Kidney capillary endothelial cell (primary cell): ENCODE data around the gene AMT.

Experiments
- DNase-seq: peaks from one replicate; pipeline ENCODE4 v3.0.0-alpha.2; 2018; ENCODE audit warnings: low spot score

The AMT gene, protein sequence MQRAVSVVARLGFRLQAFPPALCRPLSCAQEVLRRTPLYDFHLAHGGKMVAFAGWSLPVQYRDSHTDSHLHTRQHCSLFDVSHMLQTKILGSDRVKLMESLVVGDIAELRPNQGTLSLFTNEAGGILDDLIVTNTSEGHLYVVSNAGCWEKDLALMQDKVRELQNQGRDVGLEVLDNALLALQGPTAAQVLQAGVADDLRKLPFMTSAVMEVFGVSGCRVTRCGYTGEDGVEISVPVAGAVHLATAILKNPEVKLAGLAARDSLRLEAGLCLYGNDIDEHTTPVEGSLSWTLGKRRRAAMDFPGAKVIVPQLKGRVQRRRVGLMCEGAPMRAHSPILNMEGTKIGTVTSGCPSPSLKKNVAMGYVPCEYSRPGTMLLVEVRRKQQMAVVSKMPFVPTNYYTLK

DNA sequence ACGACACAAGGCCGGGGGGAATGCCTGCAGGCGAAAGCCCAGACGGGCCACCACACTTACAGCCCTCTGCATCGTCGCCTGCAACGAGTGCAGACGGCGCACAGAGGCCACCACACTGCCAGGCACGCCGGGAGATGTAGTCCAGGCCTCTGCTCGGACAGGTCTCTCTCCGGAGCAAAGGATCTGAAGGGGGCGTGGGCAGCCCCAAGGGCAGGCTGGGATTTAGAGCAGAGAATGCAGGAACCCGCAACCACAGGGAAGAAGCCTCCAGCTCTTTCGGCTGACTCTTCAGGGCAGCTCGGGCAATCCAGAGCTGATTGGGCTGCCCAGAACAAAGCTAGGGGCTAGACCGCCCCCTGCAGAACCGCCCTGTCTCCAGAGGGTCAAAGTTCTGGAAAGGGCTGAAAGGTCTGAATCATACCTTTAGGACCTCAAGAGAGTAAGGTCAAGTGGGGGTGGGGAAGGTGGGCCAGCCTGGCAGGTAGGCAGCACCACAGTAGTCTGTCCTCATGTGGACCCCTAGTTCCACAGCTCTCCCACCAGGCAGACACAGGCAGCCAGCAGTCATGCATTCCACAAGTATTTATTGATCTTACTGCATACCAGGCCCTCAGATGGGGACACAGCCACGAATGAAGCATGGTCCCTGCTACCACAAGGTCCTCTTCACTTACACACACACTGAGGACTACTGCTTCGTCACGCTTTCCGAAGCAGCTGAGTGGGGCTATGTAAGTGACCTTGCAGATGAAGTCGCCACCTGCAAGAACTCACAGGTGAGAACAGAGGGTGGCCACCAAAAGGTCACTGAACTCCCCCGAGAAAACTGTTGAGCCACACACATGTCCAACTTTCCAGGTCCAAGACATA, at the start of gene AMT:
AMT (minus strand) TSS at position 95 of the 870 bp plus-strand sequence; CDS start at position 72, 23 bp downstream.
- DNase-seq, result no peak

DNA sequence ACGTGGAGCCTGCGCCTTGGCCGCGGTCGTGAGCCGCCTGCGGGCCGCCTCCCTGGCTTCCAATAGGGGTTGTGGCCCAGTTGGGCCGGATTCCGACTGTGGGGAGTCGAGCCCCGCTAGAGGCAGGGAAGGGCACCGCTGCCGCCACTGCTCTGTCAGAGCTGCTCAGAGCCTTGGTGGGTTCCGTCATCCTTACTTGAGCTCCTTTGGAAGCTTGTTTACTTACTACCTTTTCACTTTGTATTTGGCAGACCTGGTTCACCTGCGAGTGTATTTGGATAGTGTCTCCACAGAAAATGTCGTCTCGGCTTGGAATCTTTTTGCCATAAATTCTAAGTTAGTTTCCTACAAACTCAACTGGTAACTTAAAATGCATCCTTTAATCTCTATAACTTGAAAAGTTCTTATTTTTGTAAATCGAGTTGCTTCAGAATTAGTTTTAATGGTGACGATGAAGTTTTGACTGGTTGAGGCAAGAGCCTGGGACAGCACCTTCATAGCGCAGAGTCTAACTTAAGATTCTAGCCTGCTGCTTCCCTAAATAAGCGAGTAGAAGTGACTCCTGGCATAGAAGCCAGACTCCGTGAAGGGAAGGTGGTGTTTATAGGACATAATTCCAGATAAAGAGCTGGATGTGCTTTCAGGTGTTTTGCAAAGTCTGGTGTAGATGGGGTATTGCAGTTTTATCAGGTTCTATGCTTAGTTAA, 48.6 kb upstream of the AMT start:
- peak; percentile 44 for DNase-seq

DNA sequence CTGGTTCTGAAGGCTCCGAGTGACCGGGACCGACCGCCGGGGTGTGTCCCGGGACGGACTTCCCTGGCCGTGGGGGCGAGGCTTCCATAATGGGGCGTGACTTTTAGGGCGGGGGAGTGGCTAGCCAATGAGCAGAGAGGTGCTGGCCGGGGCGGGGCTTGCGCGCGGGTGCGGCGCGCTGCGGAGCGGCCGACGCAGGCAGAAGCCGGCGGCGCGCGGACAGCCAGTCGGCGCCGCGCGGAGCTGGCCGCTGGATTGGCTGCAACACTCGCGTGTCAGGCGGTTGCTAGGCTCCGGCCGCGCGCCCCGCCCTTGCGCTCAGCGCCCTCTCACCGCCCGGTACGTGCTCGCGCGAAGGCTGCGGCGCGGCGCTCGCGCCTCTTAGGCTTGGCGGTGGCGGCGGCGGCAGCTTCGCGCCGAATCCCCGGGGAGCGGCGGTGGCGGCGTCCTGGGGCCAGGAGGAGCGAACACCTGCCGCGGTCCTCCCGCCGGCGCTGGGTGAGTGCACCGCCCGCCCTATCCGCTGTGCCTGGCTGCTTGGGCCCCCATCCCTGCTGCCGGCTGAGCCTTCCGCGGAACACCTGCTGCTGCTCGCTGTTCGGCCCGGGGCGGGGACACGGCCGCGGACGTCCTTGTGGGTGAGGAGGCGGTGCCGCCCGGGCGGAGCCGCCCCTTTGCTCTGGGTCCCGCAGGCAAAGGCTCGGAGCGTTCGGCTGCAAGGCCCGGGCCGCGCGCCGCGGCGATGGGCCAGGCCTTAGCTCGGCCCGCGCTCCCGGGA, 47.9 kb upstream of the AMT start, which contains the start of gene DAG1:
DAG1 (plus strand) TSS at position 332 of the 778 bp plus-strand sequence. CDS start 40,268 bp downstream, outside the sequence.
- DNase-seq, result peak; percentile 98

DNA sequence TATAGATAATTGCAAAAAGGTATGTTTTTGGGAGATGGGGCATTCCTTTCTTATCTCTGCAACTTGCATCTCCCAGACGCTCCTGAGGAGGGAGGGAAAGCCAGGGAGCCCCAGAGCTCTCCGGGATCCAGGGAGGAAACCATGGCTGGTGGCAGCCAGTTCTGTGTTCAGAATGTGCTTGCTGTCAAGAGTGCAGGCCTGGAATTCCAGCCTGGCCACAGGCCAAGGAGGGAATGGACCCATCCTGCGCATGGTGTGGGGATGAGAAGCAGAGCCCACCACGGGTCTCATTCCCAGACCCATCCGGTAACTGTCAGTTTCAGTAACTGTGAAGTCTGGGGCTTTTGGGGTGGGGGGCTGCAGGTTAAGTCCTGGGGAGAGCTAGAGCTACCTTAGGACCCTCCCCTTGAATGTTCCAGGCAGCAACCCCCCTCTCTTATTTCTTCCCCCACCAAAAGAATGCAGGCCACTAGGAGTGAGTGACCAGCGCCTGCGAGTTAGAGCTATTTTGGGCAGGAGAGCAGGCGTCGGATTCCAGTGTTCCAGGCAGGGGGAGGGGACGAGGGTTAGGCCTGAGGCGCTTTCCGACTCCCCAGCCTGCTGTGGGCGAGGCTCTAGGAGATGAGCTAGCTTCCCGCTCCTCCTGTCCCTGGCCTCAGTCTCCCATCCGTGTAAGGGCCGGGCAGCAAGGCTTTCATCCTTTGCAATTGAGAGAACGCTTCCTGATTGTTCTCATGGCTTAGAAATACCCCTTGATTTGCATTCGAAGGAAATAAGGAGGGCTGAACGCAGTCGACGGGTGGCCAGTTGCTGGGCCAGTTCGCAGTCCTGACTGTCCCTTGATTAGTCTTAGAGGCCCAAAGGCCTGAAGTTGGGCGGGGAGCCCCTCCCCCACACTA, 47.0 kb upstream of the AMT start:
- peak; percentile 46 for DNase-seq

DNA sequence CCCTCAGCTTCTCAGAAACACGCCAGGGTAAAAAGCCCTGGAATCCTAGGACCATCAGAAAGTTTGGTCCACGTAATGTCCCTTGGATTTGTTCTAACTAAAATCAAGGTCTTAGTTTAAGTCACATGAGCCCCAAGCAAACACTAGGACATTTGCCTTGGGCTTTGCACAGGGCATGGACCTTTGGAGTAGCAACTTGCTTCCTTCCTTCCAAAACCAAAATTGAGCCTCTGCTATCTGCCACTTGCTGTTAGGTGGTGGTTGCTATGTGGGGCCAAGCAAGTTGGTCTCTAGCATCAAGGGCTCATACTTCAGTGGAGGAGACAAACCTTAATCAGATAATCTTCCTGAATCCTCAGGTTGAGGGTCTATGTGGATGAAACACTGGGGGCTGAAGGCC, 43.8 kb upstream of the AMT start:
- no peak for DNase-seq

DNA sequence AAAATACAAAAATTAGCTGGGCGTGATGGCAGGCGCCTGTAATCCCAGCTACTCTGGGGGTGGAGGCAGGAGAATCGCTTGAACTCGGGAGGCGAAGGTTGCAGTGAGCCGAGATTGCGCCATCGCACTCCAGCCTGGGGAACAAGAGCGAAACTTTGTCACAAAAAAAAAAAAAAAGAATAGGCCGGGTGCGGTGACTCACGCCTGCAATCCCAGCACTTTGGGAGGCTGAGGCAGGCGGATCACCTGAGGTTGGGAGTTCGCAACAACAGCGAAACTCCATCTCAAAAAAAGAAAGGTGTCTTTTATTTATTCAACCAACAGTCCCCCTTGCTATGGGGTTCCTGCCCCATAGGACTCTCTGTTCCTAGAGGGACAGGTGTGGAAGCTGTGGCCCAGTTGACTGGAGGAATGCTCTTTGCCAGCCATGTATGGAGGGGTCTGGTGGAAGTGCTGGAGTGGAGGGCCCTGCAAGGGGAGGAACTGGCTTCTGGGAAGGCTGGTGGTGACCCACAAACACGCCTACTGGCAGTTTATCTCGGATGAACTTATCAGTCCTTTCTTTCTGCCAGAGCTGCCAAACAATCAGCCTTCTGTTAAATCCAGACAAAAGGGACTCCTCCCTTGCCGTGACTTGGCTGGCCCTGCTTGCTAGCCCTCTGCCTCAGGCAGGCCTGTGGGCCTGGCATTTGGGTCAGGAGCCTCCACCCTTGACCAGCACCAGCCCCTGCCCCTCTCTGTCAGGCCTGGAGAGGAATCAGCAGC, 43.2 kb upstream of the AMT start:
- no peak for DNase-seq

DNA sequence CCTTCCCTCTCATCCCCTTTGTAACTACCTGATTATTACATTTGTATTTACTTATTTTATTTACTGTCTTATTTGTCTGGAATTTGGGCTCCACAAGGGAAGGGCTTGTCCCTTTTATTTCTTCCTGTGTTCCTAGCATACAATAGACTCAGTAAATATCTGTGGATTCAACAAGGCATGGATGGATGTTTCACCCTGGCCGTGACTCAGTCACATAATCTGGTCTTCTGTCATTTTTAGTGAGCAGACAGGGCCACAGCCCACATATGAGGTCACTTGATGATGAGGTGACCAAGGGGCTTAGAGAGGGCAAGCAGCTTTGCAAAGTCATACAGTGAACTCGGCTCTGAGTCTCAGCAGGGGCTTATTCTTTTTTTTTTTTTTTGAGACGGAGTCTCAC, 39.9 kb upstream of the AMT start:
- peak; percentile 62 for DNase-seq

DNA sequence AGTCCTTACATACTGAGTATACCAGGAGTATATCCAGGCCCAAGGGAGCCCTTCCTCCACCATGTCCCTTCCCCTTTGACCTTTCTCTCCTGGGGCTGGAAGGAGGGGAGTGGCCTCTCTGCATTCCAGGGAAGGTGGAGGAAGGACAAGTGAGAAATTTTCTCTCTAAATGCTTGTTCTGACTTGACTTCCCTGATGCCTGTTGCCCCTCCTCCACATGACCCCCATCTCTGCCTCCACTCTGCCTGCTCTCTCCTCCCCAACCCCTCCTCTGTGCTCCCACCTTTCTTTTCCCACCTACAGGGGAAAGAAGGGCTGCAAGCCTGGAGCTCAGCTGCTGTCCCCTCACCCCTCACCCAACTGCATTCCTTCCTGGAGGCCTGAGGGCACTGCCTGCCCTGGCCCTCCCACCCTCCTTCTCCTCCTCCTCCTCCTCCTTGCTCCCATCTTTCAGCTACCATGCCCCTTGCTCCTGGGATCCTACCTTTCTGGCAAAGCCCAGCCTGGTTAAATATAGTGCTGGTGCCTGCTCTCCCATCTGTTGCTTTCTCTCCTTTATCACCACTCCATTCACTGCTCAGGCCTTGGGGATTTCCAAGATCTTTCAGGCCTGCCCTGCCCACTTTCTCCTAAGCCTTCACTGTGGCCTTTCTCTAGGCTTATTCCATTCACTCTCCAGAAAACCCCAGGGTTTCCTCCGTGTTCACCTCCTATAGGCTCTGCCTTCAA, 39.3 kb upstream of the AMT start:
- DNase-seq, result no peak

DNA sequence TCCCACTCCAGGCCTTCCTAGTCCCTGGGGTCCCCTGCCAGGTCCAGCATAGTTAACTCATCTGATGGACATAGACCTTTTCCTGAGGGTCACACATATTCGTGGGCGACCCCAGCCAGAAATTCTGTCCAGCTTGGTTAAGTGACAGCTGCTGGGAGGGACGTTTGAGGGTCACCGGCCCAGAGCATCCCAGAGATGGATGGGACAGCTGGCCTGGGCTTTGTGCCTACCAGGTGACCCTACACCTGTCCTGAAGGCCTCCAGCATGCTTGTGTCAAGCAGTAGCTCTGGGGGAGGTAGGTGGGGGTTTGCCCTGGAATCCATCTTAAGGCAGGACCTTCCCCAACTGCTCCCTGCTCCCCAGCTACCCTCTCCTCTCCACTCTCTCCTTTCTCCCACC, 38.7 kb upstream of the AMT start:
- DNase-seq, result no peak

DNA sequence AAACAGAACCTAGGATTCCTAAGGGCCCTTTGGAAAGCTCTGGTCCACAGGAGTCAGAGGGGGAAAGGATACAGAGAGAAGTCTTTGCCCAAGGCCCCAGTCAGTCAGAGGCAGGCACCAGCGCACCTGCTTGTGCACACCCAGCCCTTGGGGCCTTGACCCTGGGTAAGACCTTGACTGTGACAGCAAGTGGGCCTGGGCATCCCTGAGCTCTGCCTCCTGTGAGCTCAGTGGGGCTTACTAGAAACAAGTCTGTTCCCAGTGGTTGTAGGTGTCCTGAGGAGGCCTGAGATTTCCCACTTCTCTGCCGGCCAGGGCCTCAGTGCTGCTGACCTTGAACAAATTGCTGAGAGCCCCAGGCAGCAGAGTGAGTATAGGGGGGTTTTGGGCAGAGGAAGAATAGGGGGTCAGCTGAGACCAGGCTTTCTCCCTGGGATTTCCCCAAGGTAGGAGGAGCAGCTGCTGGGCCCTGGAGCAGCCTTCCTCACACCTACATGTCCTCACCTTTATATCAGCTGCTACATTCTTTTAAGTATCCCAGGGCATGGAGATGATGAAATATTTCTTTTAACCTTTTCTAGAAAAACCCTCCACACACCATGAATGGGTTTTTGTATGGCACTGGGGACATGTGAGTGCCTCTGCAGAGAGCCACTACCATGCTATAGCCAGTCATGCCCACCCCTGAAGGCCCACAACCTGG, 38.1 kb upstream of the AMT start:
- DNase-seq, result no peak

DNA sequence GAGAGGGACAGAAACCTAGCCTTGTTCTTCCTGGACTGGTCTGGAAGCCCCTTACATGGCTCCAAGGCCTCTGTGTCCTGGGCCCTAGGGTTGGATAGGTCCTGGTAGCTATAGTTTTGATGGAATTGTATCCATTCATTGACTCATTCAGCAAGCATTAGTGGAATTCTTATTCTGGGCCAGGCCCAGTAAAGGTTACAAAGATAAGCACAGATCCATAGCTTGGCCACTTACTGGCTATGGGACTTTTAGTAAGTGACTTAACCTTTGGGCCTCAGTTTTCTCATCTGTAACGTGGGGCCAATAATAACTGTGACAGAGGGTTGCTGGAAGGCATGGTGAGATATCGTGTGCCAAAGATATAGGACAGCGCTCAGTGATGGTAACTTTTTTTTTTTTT, 34.2 kb upstream of the AMT start:
- no peak for DNase-seq

DNA sequence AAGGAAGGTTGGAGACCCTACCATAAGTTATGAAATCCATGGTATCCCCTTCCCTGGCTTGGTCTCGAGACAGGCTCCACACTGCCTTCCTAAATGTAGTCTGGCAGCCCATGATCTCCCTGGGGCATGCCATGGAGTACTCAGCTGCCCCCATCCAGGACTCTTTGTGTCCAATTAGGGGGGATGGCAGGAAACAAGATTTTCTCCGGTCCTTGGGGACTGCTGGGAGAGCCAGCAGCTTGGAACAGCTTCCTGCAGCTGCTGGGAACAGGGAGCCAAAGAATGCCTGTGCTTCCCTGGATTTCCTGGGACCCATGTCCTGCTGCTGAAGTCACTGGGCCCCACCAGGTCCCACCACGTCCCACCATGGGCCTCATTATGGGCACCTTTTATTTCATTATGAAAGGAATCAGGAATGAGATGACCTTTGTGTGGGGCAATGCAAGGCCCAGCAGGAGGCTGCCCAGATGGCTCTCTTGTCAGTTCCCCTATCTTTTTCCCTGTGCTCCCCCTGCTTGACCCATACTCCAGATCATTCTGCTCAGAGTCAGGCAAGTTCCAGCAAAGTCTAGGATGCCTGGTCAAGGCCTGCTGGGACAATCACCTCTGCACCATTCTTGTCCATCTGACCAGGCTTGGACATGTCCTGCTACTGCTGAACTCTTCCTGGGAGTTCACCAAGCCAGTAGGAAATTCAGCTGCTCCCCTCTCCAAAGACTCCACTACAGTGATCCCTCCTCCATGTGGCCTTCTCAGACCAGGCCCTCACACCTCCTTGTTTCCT, 32.8 kb upstream of the AMT start:
- DNase-seq, result no peak

DNA sequence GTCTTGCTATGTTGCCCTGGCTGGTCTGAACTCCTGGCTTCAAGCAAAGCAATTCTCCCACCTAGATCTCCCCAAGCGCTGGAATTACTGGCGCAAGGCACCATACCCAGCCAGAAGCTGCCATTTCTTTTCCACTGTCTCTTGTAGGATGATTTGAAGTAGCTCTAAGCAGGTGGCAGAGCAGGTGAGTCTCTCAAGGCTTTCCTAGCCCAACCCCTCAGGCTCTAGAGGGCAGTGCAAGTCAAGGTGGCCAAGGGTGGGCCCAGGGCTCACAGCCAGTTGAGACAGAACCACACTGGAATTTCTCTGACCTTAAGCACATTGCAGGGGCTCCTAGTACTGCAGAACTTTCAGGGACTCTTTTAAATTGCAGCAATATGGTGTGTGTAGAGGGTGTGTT, 32.2 kb upstream of the AMT start:
- DNase-seq, result no peak

DNA sequence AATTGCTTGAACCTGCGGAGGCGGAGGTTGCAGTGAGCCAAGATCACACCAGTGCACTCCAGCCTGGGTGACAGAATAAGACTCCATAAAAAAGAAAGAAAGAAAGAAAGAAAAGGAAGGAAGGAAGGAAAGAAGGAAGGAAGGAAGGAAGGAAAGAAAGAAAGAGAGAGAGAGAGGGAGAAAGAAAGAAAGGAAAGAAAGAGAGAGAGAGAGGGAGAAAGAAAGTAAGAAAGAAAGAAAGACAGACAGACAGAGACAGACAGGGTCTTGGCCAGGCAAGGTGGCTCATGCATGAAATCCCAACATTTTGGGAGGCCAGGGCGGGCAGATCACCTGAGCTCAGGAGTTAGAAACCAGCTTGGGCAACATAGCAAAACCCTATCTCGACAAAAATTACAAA, 31.3 kb upstream of the AMT start:
- no peak for DNase-seq

DNA sequence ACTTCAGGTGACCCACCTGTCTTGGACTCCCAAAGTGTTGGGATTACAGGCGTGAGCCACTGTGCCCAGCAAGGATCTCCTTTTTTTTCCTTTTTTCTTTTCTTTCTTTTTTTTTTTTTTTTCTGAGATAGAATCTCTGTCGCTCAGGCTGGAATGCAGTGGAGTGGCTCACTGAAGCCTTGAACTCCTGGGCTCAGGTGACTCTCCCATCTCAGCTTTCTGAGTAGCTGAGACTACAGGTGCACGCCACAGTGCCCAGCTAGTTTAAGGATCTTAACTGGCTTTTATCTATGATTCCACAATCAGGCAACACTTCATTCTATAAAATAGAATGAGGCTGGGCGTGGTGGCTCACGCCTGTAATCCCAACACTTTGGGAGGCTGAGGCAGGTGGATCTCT, 23.1 kb upstream of the AMT start:
- DNase-seq, result no peak

DNA sequence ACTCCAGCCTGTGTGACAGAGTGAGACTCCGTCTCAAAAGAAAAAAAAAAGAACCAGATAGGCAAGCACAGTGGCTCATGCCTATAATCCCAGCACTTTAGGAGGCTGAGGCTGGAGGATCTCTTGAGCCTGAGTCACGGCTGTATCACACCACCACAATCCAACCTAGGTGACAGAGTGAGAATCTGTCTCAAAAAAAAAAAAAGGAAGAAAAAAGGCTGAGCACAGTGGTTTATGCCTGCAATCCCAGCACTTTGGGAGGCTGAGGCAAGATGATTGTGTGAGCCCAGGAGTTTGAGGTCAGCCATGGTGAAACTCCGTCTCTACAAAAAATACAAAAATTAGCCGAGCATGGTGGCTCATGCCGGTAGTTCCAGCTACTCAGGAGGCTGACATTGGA, 12.5 kb upstream of the AMT start:
- no peak for DNase-seq

DNA sequence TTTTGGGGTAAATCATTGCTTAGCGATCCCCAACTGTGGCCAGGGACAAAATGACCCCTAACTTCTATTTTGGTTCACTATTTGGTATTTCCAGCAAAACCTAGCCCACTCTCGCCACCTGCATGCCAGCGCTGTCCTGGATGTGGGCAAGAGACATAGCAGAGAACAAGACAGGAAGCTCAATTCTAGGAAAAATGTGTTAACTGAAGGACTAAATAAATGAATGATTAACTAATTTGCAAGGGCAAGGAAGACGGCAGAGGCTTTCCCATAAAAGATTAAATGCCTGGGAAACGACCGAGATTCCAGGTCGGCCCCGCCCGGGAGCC, 6.4 kb upstream of the AMT start:
- no peak for DNase-seq

DNA sequence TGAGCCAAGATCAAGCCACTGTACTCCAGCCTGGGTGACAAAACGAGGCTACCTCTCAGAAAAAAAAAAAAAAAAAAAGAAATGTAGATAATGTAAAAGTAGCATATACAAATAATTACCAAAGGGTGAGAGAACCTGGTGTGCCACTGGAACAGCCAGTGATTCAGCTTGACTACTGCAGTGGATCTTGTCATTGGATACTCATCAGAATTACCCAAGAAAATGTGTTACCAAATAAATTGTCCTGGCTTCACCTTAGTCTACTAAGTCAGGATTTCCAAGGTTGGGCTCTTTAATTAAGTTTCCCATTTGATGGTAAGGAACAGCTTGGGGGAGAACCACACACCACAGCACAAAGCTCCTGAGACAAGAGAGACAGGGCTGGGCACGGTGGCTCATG, 5.3 kb upstream of the AMT start:
- no peak for DNase-seq
